HG03060 (cell line): ENCODE results near the gene YY1AP1.
"Not testable (repeated sequence)": the region's sequence is repeated elsewhere in the genome, so short reads cannot be mapped to it uniquely, and the experiment has no call there.

Experiments used
- ATAC-seq: cut with Tn5 transposase; IDR thresholded peaks from one replicate; pipeline ENCODE4 v1.9.1; 2021; ENCODE audit warnings: low read depth, moderate number of reproducible peaks; ENCODE audit not compliant: unreplicated experiment

Gene YY1AP1

GRCh38 chr1:155697046-155697445 lies 8.5 kb upstream of the YY1AP1 start:
- ATAC-seq, result no peak

DNA sequence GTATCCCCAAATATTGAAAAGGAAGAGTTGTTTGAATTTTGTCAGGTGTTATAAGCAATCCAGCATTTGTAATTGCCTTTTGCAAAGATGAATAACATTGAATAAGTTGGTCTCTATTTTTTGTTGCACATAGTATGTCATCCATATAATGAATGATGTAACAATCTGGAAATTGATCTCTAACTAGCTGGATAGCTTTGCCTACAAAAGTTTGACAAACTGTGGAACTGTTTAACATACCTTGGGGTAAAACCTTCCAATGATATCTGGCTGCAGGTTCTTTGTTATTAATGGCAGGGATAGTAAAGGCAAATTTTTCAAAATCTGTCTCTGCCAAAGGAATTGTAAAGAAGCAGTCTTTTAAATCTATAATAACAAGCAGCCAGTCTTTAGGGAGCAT lies 8.0 kb upstream of the YY1AP1 start:
- no peak for ATAC-seq

DNA sequence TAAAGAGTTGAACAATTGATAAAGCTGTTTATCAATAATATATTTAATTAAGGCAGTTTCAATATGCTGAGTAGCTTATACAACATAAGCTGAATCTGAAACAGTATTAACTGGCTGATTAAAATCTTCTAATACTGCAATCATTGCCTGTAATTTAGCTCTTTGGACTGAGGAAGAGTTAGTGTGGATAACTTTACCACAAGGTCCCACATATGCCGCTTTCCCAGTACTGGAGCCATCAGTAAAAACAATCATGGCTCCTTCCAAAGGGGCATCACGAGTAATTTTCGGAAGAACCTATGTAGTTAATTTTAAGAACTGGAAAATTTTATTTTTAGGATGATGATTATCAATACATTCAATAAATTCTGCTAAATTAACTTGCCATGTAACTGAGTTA lies 7.0 kb upstream of the YY1AP1 start:
- no peak for ATAC-seq

- no peak for ATAC-seq
Observed at GRCh38 chr1:155695072-155695471, 6.5 kb upstream of the YY1AP1 start.

DNA sequence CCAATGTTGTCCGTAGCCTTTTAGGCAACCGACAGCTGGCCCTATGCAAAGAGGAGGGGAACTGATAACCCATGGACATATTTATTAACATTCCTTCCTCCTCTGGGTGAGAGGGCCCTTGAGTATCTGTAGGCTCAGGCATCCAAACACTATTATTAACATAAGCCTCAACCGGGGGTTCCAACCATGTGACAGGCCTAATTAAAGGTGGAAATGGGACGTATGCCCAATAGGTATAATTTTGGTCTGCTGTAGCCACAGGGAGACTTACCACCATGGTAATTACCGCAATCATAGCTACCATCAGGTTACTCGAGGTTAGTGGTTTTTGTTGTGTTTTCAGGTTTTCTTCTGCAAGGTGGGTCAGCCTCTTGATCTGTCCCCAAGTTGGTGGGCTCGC lies 5.6 kb upstream of the YY1AP1 start:
- no peak for ATAC-seq

DNA sequence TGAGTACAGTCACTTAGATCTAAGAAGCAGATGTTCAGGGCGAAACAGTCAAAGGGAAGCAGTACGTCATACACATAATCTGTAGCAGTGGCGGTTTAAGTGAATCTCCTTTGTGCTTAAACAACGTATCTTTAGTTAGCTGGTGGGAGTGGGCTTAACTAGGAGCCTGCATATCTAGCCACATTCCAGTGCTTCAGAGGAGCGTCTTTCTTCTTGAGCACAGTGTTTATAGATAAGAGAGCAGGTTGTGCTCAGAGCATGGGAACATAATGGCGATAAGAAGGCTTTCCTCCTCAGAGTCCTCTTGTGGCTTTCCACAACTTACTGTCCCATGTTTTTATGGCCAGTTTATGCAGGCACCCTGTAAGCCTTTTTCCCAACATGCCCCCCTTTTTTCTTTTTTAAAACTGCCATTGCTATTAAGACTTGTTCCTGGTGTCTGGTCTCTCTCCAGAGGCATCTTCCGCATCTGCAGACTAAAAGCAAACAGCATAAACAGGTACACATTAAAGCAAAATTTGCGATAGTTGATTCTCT lies 3.5 kb upstream of the YY1AP1 start:
- ATAC-seq, result no peak

DNA sequence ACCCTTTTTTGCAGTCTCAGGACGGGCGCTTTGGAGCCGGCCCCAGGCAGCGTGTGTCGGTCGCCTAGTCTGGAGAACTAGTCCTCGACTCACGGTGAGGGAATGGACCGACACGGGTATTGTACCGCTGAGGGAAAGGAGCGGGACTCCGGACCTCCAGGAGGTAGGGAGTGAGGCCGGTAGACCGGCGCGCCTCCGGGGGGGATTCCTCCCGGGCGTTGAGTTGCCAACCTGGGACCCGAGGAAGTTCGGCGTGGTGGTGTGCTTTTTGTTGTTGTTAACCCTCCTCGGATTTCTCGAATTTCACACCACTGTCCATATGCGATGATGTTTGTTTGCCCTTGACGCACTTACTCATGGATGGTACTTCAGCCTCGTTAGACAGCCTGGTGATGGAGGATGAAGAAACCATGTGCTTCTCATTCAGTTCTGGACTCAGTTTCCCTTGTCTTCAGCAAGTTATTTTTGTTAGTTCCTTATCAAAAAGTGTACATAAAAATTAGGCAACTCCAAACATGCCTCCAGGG lies 570 bp upstream of the YY1AP1 start, which contains the start of gene DAP3:
TSS of gene DAP3 (plus strand) at position 11 of the 527 bp plus-strand sequence. CDS start 20,689 bp downstream, outside the sequence.
- ATAC-seq, result not testable (repeated sequence)

DNA sequence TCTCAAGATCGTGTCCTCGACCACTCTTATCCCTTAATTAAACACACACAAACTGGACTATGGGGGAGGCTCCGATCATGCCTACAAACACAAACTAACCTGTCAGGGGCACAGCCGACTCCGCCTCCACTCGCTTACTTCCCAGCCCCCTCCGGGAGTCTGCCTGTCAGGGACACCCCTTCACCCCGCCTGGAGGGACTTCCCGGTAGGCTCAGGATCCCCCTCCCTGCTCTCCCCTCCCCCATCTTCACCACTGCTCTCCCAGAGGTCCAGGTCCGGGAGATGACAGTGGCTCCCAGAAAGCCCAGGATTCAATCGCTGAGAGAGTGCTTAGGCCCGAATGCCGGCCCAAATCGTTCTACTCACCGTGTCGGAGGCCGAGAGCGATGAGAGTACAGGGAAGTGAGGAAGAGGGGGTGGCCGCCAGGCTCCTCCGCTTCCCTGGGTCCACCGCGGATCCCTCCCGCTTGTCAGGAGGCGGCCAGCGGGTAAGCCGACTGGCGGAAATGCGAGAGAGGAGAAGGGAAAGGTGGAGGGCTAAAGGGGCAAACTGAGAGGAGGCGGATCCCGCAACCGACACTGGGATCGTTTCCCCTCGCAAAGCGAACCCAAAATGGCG lies 760 bp downstream of the YY1AP1 start:
- ATAC-seq, result not testable (repeated sequence)

GRCh38 chr1:155681776-155682175 lies 6.8 kb downstream of the YY1AP1 start:
- ATAC-seq, result no peak

DNA sequence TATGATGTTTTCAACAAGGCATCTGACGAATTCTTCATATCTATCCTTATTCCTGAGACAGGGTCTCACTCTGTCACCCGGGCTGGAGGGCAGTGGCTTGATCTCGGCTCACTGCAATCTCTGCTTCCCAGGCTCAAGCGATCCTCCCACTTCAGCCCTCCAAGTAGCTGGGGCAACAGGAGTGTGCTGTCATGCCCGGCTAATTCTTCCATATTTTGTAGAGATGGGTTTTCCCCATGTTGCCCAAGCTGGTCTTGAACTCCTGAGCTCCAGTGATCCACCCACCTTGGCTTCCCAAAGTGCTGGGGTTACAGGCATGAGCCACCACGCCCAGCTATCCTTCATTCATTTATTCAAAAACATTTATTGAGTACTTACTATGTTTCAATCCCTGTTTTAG lies 8.0 kb downstream of the YY1AP1 start:
- no peak for ATAC-seq

DNA sequence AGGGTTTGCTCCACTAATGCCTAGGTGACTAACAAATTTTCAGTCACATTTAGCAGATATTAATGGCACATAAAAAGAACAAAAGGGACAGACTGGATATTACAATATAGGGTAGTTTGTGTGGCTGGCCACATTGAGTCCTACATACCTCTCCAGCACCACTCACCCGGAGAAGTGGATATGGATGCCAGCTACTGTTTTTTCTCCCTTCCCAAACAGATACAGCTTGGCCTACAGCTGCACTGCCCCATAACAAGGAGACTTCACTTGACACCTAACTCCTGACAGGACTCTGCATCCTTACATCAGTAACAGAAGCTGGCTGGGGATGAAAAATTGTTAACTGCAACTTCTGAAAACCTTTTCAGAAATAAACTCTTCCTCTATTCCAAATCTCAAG lies 9.6 kb downstream of the YY1AP1 start:
- not testable (repeated sequence) for ATAC-seq

GRCh38 chr1:155678027-155678426 lies 10.5 kb downstream of the YY1AP1 start:
- no peak for ATAC-seq

- ATAC-seq, result no peak
Observed at GRCh38 chr1:155673003-155673402, 15.6 kb downstream of the YY1AP1 start.

DNA sequence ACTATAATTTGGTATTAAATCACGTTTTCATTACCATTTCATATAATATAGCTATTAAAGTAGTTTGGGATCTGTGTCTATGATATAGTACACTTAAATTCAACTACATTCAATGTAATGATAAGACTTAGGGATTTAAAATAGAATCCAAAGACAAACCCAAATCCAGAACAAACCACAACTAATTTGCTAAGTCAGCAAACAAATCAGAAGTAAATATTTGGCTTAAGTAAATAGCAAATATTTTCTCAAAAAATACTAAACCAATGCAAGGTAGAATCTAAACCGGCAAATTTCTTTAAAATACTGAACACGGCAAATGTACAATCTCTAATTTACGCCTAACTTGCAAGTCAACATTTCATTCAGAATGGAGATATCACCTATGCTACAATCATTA lies 16.8 kb downstream of the YY1AP1 start:
- ATAC-seq, result no peak

- no peak for ATAC-seq
Observed at GRCh38 chr1:155669233-155670162, 19.1 kb downstream of the YY1AP1 start.

DNA sequence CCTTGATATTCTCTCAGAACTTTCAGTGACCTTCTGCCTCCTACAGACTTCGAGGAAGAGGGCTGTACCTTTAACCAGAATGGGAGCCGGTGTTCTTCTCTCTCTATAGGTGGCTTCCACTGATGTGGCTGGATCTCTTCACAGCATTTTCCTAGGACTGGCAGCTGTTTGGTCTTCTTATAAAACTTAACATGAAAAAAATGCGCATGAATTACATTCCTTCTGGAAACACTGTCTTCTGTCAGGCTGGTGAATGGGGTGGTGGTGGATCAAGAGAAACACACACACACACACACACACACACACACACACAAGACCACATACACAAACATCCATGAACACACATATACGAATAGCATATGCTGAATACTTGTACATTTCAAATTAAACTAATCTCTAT lies 27.3 kb downstream of the YY1AP1 start:
- ATAC-seq, result not testable (repeated sequence)

DNA sequence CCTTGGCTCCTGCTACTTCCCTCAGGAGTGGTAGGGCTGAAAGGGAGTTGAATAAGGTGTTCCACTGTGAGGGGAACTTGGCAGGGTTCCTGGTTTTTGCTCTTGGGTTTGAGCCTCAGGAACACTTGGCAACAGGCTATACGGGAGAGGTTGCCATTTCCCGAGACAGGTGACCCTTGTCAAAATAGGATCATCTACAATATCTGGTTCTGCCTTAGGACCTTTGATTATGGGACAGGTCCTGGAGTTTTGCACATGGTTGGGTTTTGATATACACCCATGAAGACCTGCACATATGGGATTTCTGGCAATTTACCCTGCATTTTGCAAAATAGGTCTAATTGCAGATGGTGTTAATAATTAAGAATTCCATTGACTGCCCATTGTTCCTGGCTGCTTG lies 31.1 kb downstream of the YY1AP1 start:
- no peak for ATAC-seq

DNA sequence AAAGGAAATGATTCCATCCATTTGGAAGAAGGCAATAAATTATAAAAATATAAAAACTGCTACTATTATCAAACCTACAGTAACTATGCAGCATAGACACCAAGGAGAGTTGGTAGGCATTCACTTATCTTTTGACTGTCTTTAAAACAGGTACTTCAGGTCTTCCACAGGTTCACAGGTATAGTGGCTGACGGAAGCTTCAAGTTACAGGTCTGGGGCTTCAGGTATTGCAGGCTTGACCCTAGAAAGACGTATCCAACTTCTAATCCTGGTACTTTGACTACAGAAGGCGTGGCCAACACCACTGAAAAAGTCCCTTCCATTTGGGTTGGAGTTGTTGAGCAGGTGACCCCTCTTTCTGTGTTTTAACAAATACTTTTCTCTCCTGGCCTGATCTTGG lies 35.6 kb downstream of the YY1AP1 start:
- ATAC-seq, result no peak

DNA sequence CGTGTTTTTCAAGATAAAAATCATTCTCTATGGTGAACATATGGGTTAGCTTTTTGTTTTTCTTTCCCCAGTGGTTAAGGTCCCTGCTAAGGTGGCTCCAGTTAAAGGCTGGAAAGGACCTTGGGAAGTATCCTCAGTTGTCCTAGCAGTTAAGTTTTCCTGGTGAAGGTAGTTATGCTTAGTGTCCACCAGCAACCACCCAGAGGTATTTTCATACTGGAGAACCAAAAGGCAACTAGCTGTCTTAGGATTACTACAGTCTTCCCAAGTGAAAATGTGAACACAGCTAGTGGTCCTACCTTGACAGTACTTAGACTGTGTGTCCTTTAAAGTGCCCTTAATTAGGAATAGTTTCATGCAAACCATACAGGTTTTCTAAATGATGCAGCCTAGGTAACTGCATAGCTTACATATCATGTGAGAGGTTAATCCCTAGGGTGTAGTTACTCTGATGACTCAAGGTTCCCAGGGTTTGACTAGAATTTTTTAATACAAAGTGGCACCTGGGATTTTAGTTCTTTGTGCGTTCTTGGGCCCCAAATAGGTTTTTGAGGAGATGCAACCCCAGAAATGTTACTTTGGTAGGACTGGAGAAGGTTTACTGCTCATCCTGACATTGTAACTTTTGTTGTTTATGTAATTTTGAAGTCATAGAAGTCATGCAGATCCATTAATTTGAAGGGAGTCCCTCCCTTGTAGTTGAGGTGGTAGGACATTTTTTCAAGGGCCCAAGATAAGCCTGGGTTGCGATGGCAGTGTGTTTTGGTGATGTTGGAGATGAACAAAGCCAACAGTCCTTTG lies 36.5 kb downstream of the YY1AP1 start:
- ATAC-seq, result no peak

DNA sequence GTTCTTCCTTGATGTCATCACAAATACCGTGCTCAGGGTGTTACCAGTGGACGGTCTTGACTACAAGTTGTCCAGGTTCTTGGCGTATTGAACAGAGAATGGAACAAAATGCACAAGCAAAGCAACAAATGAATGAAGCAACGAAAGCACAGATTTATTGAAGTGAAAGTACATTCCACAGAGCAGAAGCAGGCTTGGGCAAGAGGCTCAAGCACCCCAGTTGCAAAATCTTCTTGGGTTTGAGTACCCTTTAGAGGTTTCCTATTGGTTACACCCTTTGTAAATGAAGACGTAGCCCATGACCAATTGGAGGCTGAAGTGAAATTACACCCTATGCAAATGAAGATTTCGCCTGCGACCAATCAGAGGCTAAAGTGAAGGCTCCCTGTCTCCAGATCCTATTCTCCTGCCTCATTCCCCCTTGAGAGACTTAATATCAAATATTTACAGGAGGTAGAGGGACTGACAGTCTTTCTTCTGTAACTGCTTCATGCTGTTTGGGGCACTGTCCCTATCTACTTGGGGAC lies 38.3 kb downstream of the YY1AP1 start:
- no peak for ATAC-seq
